Testis (tissue), 3 donors: ENCODE results near the gene JAKMIP1. TPM values are rescaled to one million over a fixed set of nuclear protein-coding genes. Genes with fewer than 3 reads are reported as not detected.

Experiments used
- DNase-seq: peaks from one replicate; pipeline ENCODE4 v3.0.0-alpha.2; 2019
- H3K27ac ChIP-seq, 2 donors: fragments of 200-600 bp; sonication (generic); one replicate each; pipeline ENCODE4 v1.5.1; 2019
- H3K27me3 ChIP-seq: fragments of 200-600 bp; sonication (generic); one replicate; pipeline ENCODE4 v1.5.1; 2019
- H3K36me3 ChIP-seq: fragments of 200-600 bp; sonication (generic); one replicate; pipeline ENCODE4 v1.5.1; 2017; ENCODE audit warnings: low read depth; ENCODE audit errors: missing control alignments
- H3K4me1 ChIP-seq: fragments of 200-600 bp; sonication (generic); one replicate; pipeline ENCODE4 v1.5.1; 2019
- H3K4me3 ChIP-seq, 2 donors: fragments of 200-600 bp; sonication (generic); one replicate each; pipeline ENCODE4 v1.5.1; 2017 to 2019
- H3K9me3 ChIP-seq: fragments of 200-600 bp; sonication (generic); one replicate; pipeline ENCODE4 v1.5.1; 2017
- POLR2A ChIP-seq: fragments of 450-650 bp; IDR thresholded peaks from one replicate; pipeline ENCODE4 v1.6.1; 2017; ENCODE audit warnings: antibody characterized with exemption, mild to moderate bottlenecking, moderate library complexity
- WGBS, 2 donors: methylation state at CpG; one replicate each; pipeline ENCODE4 v1.1.5; 2018; 5-methylcytosine and 5-hydroxymethylcytosine counted together
- intact Hi-C: fragments of 100-400 bp; cut with DNase I; formaldehyde crosslinking; loops from one replicate; pipeline ENCODE4 v1.15.1; 2023; ENCODE audit warnings: low total_unique reads
- polyA plus RNA-seq: library from polyadenylated mRNA; stranded (reverse); fragments of 350-450 nt; fragmentation: Illumina TruSeq; extraction: RNeasy Lipid Tissue Mini Kit (QIAGEN cat#74804); gene quantifications from one replicate; pipeline ENCODE4 v1.2.3, GENCODE V29; 2014; ENCODE audit warnings: low read depth, low replicate concordance; ENCODE audit not compliant: insufficient read depth
- total RNA-seq, 2 donors: library from RNA; depleted of rRNA; stranded (reverse); fragments of >200 nt; gene quantifications; one replicate each; pipeline ENCODE4 v1.2.3, GENCODE V29; 2016
- TF ChIP-seq, protein P1 (sequence below), 3 experiments: fragments of 450-650 bp in 2 of 3; fragments of 200-600 bp in 1 of 3; sonication (generic) in 1 of 3; IDR thresholded peaks; one replicate each; pipeline ENCODE4 v1.5.1; 2016 to 2019; ENCODE audit warnings: antibody characterized with exemption in 3 of 3, mild to moderate bottlenecking in 2 of 3, moderate library complexity in 1 of 3

JAKMIP1 gene
- total and polyA plus RNA-seq, 3 donors from 2014 or later = 10.7 to 18.1 (median 15.2) TPM

DNA sequence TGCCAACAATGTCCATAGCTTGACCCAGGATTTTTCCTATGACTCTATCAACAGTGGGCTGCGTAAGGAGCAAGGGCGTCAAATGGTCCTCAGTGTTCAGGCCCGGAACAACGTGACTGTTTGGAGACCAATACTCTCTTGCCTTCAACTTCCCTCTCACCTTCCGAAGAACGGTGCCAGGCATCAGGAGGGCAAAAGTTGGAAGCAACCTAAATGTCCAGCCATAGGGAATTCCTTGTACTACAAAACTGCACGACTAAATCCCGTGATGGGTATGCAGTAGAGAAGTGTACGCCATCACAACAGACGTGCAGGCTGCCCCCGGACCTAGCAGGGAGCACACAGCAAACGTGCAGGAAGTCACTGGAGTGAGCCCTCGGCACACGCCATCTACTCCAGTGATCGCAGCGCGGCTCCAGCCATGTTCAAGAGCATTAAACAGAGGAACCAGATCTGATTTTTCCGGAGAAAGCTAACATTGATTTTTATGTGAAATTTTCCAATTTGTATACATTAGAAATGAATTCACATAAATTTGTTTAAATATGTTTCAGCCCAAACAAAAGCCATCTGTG lies 79.0 kb downstream of the JAKMIP1 start:
- H3K9me3 ChIP-seq = no peaks in the 10 kb centered on the region
- no peaks in the 10 kb centered on the region for H3K4me1 ChIP-seq
- intact Hi-C loops = no loop called here
- WGBS, 2 donors = 90 to 94% methylated on average over 18 of the region's 18 CpGs
- H3K27ac ChIP-seq = no peak overlapping the region
- no peak overlapping the region for H3K4me3 ChIP-seq
- no peak for DNase-seq
- TF ChIP-seq, protein P1, sequence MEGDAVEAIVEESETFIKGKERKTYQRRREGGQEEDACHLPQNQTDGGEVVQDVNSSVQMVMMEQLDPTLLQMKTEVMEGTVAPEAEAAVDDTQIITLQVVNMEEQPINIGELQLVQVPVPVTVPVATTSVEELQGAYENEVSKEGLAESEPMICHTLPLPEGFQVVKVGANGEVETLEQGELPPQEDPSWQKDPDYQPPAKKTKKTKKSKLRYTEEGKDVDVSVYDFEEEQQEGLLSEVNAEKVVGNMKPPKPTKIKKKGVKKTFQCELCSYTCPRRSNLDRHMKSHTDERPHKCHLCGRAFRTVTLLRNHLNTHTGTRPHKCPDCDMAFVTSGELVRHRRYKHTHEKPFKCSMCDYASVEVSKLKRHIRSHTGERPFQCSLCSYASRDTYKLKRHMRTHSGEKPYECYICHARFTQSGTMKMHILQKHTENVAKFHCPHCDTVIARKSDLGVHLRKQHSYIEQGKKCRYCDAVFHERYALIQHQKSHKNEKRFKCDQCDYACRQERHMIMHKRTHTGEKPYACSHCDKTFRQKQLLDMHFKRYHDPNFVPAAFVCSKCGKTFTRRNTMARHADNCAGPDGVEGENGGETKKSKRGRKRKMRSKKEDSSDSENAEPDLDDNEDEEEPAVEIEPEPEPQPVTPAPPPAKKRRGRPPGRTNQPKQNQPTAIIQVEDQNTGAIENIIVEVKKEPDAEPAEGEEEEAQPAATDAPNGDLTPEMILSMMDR (IDR thresholded peaks at IDR 0.05) = no peak
- TF ChIP-seq POLR2A = no peak
- H3K27me3 ChIP-seq = no peaks in the 10 kb centered on the region
- no peaks in the 10 kb centered on the region for H3K36me3 ChIP-seq

DNA sequence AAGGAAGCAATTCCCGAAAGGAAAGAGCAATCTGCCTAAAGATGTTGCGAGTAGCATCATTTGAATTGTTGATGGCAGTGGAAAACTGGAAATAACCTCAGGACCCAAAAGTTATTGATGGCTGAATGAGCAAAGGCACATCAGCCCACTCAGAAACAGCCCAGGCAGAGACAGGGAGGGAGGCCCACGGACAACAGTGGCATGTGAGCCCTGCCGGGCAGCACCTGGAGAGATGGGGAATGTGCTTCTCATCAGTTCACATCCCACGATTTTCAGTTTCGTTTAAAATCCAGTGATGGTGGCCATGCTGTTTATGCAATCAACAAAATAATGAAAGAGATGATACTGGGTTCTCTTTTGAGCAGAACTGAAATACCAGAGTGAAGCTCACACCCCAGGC lies 80.0 kb downstream of the JAKMIP1 start:
- WGBS, 2 donors = 73 to 80% methylated on average over 6 of the region's 6 CpGs
- TF ChIP-seq, protein P1 (IDR thresholded peaks at IDR 0.05) = no peak
- no peak for TF ChIP-seq POLR2A
- Histone ChIP-seq H3K4me1 (no peaks in the 10 kb centered on the region), H3K36me3 (no peaks in the 10 kb centered on the region), H3K27ac (no peak overlapping the region), H3K4me3 (no peak overlapping the region), H3K9me3 (no peaks in the 10 kb centered on the region), H3K27me3 (no peaks in the 10 kb centered on the region)
- intact Hi-C loops = no loop called here
- no peak for DNase-seq

DNA sequence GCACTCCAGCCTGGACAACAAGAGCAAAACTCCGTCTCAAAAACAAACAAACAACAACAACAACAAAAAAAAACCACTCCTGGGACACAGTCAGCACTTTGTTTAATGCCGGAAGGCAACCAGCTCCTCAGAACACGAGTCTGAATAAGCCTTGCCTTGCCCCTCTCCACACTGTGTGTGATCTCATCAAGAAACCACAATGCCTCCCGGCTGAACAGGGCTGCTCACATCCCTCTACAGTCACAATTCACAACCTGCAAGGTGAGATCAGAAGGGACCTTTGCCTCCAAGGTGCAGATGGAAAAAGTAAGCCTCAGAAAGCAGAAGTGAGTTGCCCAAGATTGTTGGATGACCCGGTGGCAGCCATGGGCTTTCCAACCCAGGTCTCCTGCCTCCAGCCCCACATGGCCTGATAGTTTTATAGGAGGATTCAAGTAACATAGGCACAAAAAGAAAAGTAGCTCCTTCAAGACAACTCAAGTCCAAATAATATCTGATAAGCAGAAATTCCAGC lies 80.8 kb downstream of the JAKMIP1 start:
- intact Hi-C loops = no loop called here
- Histone ChIP-seq H3K4me1 (no peaks in the 10 kb centered on the region), H3K27me3 (no peaks in the 10 kb centered on the region), H3K27ac (no peak overlapping the region), H3K36me3 (no peaks in the 10 kb centered on the region), H3K4me3 (no peak overlapping the region), H3K9me3 (no peaks in the 10 kb centered on the region)
- no peak for DNase-seq
- 76 to 81% methylated on average over 5 of the region's 5 CpGs for WGBS, 2 donors
- TF ChIP-seq, protein P1 (IDR thresholded peaks at IDR 0.05) = no peak
- TF ChIP-seq POLR2A = no peak

DNA sequence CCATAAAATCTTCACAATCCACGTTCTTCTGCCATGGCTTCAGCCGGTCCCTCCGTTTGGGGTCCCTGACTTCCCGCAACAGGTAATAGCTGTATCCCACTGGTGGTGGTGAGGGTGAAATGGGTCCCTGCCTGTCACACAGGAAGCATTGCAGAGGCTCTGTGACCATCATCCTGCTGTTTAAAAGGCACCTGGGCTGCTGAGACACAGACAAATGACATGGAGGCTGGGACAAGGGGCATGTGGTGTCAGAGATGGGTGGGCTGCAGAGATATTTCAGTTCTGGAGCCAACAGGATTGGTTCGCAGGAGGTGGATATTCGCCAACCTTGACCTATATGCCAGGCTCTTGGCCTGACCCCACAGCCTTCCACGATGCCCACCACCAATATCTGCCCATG lies 82.1 kb downstream of the JAKMIP1 start:
- WGBS, 2 donors = 90 to 95% methylated on average over 7 of the region's 7 CpGs
- intact Hi-C loops = no loop called here

More for the DNA sequence above, 82.1 kb downstream of the JAKMIP1 start:
- Histone ChIP-seq H3K27me3 (no peaks in the 10 kb centered on the region), H3K27ac (no peak overlapping the region), H3K4me3 (no peak overlapping the region), H3K4me1 (no peaks in the 10 kb centered on the region), H3K36me3 (no peaks in the 10 kb centered on the region), H3K9me3 (no peaks in the 10 kb centered on the region)
- no peak for TF ChIP-seq POLR2A
- TF ChIP-seq, protein P1 (IDR thresholded peaks at IDR 0.05) = no peak
- DNase-seq = no peak
